MM.1S (cell line): ENCODE measurements around the gene LYSMD3.

Source experiments
- EZH2 ChIP-seq: fragments of 300-600 bp; sonication (generic); optimal IDR thresholded peaks from 2 replicates; pipeline ENCODE3; 2017; ENCODE audit warnings: low read depth, mild to moderate bottlenecking, antibody characterized with exemption, low read length, mixed read lengths
- EZH2phosphoT487 ChIP-seq: fragments of 300-600 bp; sonication (generic); IDR thresholded peaks from 2 replicates; pipeline ENCODE4 v1.6.1; 2018; ENCODE audit warnings: antibody characterized with exemption, low read length
- TF ChIP-seq, protein P1 (sequence below): fragments of 300-600 bp; sonication (generic); IDR thresholded peaks from 2 replicates; pipeline ENCODE4 v1.5.1; 2016; ENCODE audit warnings: antibody characterized with exemption, low read length, mixed read lengths

DNA sequence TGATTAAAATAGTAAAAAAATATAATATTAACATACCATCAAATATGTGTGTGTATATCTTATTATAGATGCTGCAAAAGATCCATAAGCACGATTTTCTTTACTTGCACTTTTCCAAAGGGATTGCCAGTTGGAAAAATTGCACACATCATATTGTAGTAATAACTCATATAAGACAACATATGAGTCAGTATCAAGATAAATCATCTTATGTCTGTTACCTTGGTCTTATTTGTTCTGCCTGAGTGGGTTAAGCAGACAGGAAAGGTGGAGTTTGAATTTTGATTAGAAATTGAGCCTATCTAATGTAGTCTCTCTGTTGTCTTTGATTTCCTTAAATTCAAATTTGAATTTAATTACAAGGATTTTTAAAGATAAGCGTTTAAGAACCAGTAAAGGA is 24.6 kb downstream of the LYSMD3 start:
- TF ChIP-seq, protein P1, sequence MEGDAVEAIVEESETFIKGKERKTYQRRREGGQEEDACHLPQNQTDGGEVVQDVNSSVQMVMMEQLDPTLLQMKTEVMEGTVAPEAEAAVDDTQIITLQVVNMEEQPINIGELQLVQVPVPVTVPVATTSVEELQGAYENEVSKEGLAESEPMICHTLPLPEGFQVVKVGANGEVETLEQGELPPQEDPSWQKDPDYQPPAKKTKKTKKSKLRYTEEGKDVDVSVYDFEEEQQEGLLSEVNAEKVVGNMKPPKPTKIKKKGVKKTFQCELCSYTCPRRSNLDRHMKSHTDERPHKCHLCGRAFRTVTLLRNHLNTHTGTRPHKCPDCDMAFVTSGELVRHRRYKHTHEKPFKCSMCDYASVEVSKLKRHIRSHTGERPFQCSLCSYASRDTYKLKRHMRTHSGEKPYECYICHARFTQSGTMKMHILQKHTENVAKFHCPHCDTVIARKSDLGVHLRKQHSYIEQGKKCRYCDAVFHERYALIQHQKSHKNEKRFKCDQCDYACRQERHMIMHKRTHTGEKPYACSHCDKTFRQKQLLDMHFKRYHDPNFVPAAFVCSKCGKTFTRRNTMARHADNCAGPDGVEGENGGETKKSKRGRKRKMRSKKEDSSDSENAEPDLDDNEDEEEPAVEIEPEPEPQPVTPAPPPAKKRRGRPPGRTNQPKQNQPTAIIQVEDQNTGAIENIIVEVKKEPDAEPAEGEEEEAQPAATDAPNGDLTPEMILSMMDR, result no peak
- TF ChIP-seq EZH2phosphoT487 (no peak), EZH2 (no peak)
